T-cell (primary cell): ENCODE results near the gene ADH4. TPM values are rescaled to one million over a fixed set of nuclear protein-coding genes. Genes with fewer than 3 reads are reported as not detected.

ENCODE experiments used
- ATAC-seq, 4 experiments: fragments of 200-7000 bp in 3 of 4; fragments of 150-1000 bp in 1 of 4; cut with Tn5 transposase; replicated peaks in 1 of 4; 1 replicate in 3 of 4; 2 replicates in 1 of 4; pipeline ENCODE4 v1.10.0; 2021; ENCODE audit warnings: moderate library complexity in 3 of 4, mild to moderate bottlenecking in 2 of 4, moderate number of reproducible peaks in 1 of 4
- CTCF ChIA-PET, 2 donors: fragments of 300-600 bp; sonication (Branson Sonifier 250); formaldehyde crosslinking; loops; one replicate each; lab custom pipeline; 2022; ENCODE audit warnings: antibody characterized with exemption in 2 of 2; lab: Charles Lee
- POLR2A ChIA-PET, 2 donors: fragments of 300-600 bp; sonication (Branson Sonifier 250); formaldehyde crosslinking; loops; one replicate each; lab custom pipeline; 2022; ENCODE audit warnings: antibody characterized with exemption in 2 of 2; lab: Charles Lee
- DNase-seq, 35 experiments: peaks; one replicate each; pipeline versions ENCODE4 v3.0.0 to v3.0.0-alpha.2; 2013 to 2023
- H3K27ac ChIP-seq: one replicate; pipeline ENCODE4 v1.5.1; 2013; ENCODE audit warnings: low read length
- H3K27me3 ChIP-seq, 2 experiments: replicated peaks in 1 of 2; 1 replicate in 1 of 2; 2 replicates in 1 of 2; pipeline versions ENCODE4 v1.6.1 to v1.7.0; 2013; ENCODE audit warnings: low read length in 1 of 2, mixed read lengths in 1 of 2; ENCODE audit not compliant: control insufficient read depth in 2 of 2, insufficient read depth in 2 of 2; ENCODE audit errors: extremely low read depth in 1 of 2
- H3K36me3 ChIP-seq, 2 donors: 1 replicate in 1 of 2; 2 replicates in 1 of 2; pipeline versions ENCODE4 v1.6.1 to v1.7.0; 2013; ENCODE audit warnings: low read length in 1 of 2; ENCODE audit not compliant: control insufficient read depth in 2 of 2, insufficient read depth in 1 of 2; ENCODE audit errors: extremely low read depth in 1 of 2
- H3K4me1 ChIP-seq, 2 experiments: 1 replicate in 1 of 2; 2 replicates in 1 of 2; pipeline versions ENCODE4 v1.6.1 to v1.7.0; 2013; ENCODE audit warnings: low read length in 2 of 2, mixed read lengths in 1 of 2; ENCODE audit not compliant: insufficient read depth in 2 of 2, control insufficient read depth in 1 of 2; ENCODE audit errors: extremely low read depth in 1 of 2
- H3K4me3 ChIP-seq, 2 donors: 1 replicate in 1 of 2; 2 replicates in 1 of 2; pipeline versions ENCODE4 v1.5.1 to v1.7.0; 2013; ENCODE audit warnings: mild to moderate bottlenecking in 2 of 2, low read length in 1 of 2, moderate library complexity in 1 of 2; ENCODE audit not compliant: control insufficient read depth in 1 of 2; ENCODE audit errors: extremely low read depth in 1 of 2
- H3K9me3 ChIP-seq: 2 replicates; pipeline ENCODE4 v1.7.0; 2013
- H3K27ac Mint-ChIP-seq, 2 donors: one replicate each; pipeline ENCODE4 v1.8.0; 2020 to 2021; ENCODE audit warnings: mild to moderate bottlenecking in 2 of 2, mixed read lengths in 2 of 2
- H3K27me3 Mint-ChIP-seq, 2 donors: one replicate each; pipeline ENCODE4 v1.8.0; 2021 to 2022; ENCODE audit warnings: mixed read lengths in 2 of 2
- H3K36me3 Mint-ChIP-seq: one replicate; pipeline ENCODE4 v1.8.0; 2021; ENCODE audit warnings: mixed read lengths
- H3K4me1 Mint-ChIP-seq, 3 donors: one replicate each; pipeline ENCODE4 v1.8.0; 2020 to 2022; ENCODE audit warnings: mixed read lengths in 3 of 3, mild to moderate bottlenecking in 1 of 3
- H3K4me3 Mint-ChIP-seq, 3 donors: one replicate each; pipeline ENCODE4 v1.8.0; 2020 to 2022; ENCODE audit warnings: mild to moderate bottlenecking in 3 of 3, mixed read lengths in 3 of 3, moderate library complexity in 3 of 3
- H3K9me3 Mint-ChIP-seq, 3 donors: one replicate each; pipeline ENCODE4 v1.8.0; 2020 to 2022; ENCODE audit warnings: mixed read lengths in 3 of 3
- WGBS: methylation state at CpG from one replicate; pipeline ENCODE4 v1.1.5; 2013; ENCODE audit warnings: missing lambda C conversion rate; ENCODE audit not compliant: insufficient coverage; 5-methylcytosine and 5-hydroxymethylcytosine counted together
- total RNA-seq, 35 experiments: library from RNA in 6 of 35; stranded (reverse) in 6 of 35; fragments of 120-200 nt in 1 of 35; gene quantifications; one replicate each; pipeline versions ENCODE4 v1.2.1 to v1.2.4 and lab custom pipeline; 2013 to 2026

Gene ADH4
- total RNA-seq, 5 donors from 2014 or later (not counting 1 experiment from before 2014, with no cell fraction given): 0.33 to 0.64 TPM; not detected in 3

- Mint-ChIP-seq H3K27me3 (peaks cover 2 to 8% of the 10 kb centered on the region in 2 donors), H3K36me3 (no peaks in the 10 kb centered on the region), H3K4me3 (no peak overlapping the region), H3K27ac (no peak overlapping the region), H3K9me3 (no peaks in the 10 kb centered on the region), H3K4me1 (no peaks in the 10 kb centered on the region)
- WGBS: 78% methylated on average over 1 of the region's 3 CpGs
- POLR2A ChIA-PET: no interaction called here
- H3K9me3 ChIP-seq: no peaks in the 10 kb centered on the region
- no peak overlapping the region for H3K4me3 ChIP-seq
- DNase-seq (no peak), ATAC-seq (no peak)
- no peaks in the 10 kb centered on the region for H3K27me3 ChIP-seq
- no peak overlapping the region for H3K27ac ChIP-seq
- CTCF ChIA-PET: no interaction called here
- H3K36me3 ChIP-seq: no peaks in the 10 kb centered on the region
- H3K4me1 ChIP-seq: no peaks in the 10 kb centered on the region
Measured at GRCh38 chr4:99157478-99157935, 13.4 kb upstream of the ADH4 start.

GRCh38 chr4:99156992-99157391 is 12.9 kb upstream of the ADH4 start:
- no peak for DNase-seq
- Mint-ChIP-seq H3K27ac (no peak overlapping the region), H3K4me3 (no peak overlapping the region), H3K36me3 (no peaks in the 10 kb centered on the region), H3K27me3 (peaks cover 2 to 8% of the 10 kb centered on the region in 2 donors), H3K4me1 (no peaks in the 10 kb centered on the region), H3K9me3 (no peaks in the 10 kb centered on the region)
- no peak for ATAC-seq
- CTCF ChIA-PET: interaction anchor here in 1 of 2 donors (0.7 kb wide), 1 partner anchor 1418 kb away, joined by 5 read pairs; no protein-coding TSS in a partner anchor
- Histone ChIP-seq H3K27ac (no peak overlapping the region), H3K4me1 (no peaks in the 10 kb centered on the region), H3K9me3 (no peaks in the 10 kb centered on the region), H3K36me3 (no peaks in the 10 kb centered on the region), H3K27me3 (no peaks in the 10 kb centered on the region), H3K4me3 (no peak overlapping the region)
- no CpG with 5 or more reads among the region's 1 CpG for WGBS
- POLR2A ChIA-PET: interaction anchor here in 1 of 2 donors (0.7 kb wide), 1 partner anchor 31 kb away, joined by 3 read pairs; no protein-coding TSS in a partner anchor

- Mint-ChIP-seq H3K27ac (no peak overlapping the region), H3K9me3 (no peaks in the 10 kb centered on the region), H3K36me3 (no peaks in the 10 kb centered on the region), H3K4me1 (peaks cover 1 to 4% (median 3%) of the 10 kb centered on the region in 3 donors), H3K27me3 (peaks cover 2 to 8% of the 10 kb centered on the region in 2 donors), H3K4me3 (no peak overlapping the region)
- CTCF ChIA-PET: no interaction called here
- Histone ChIP-seq H3K9me3 (no peaks in the 10 kb centered on the region), H3K4me3 (no peak overlapping the region), H3K27me3 (no peaks in the 10 kb centered on the region), H3K4me1 (no peaks in the 10 kb centered on the region), H3K36me3 (no peaks in the 10 kb centered on the region), H3K27ac (no peak overlapping the region)
- ATAC-seq: no peak
- DNase-seq: no peak
- WGBS: no CpG with 5 or more reads among the region's 4 CpGs
- POLR2A ChIA-PET: no interaction called here
Measured at GRCh38 chr4:99154658-99155342, 10.7 kb upstream of the ADH4 start.

GRCh38 chr4:99151995-99152394 is 7.9 kb upstream of the ADH4 start:
- Mint-ChIP-seq H3K4me3 (no peak overlapping the region), H3K4me1 (peaks cover 6 to 8% (median 7%) of the 10 kb centered on the region in 3 donors), H3K27me3 (peaks cover 2 to 8% of the 10 kb centered on the region in 2 donors), H3K9me3 (no peaks in the 10 kb centered on the region), H3K36me3 (no peaks in the 10 kb centered on the region), H3K27ac (no peak overlapping the region)
- H3K4me1 ChIP-seq: no peaks in the 10 kb centered on the region
- ChIA-PET CTCF (interaction anchor here in 1 of 2 donors (0.5 kb wide), 1 partner anchor 64 kb away, joined by 3 read pairs; no protein-coding TSS in a partner anchor), POLR2A (no interaction called here)
- no peaks in the 10 kb centered on the region for H3K9me3 ChIP-seq
- ATAC-seq (no peak), DNase-seq (no peak)
- whole genome bisulfite sequencing: no CpG with 5 or more reads among the region's 1 CpG
- no peak overlapping the region for H3K27ac ChIP-seq
- H3K36me3 ChIP-seq: no peaks in the 10 kb centered on the region
- H3K27me3 ChIP-seq: no peaks in the 10 kb centered on the region
- H3K4me3 ChIP-seq: no peak overlapping the region

GRCh38 chr4:99151452-99151851 is 7.4 kb upstream of the ADH4 start:
- Histone ChIP-seq H3K4me3 (no peak overlapping the region), H3K27me3 (no peaks in the 10 kb centered on the region), H3K9me3 (no peaks in the 10 kb centered on the region), H3K27ac (no peak overlapping the region), H3K36me3 (no peaks in the 10 kb centered on the region), H3K4me1 (no peaks in the 10 kb centered on the region)
- peaks cover 6 to 8% (median 7%) of the 10 kb centered on the region in 3 donors for H3K4me1 Mint-ChIP-seq
- ChIA-PET POLR2A (no interaction called here), CTCF (interaction anchor here in 1 of 2 donors (0.5 kb wide), 1 partner anchor 64 kb away, joined by 3 read pairs; no protein-coding TSS in a partner anchor)
- H3K4me3 Mint-ChIP-seq: no peak overlapping the region
- no peaks in the 10 kb centered on the region for H3K9me3 Mint-ChIP-seq
- no peaks in the 10 kb centered on the region for H3K36me3 Mint-ChIP-seq
- no peak for ATAC-seq
- H3K27me3 Mint-ChIP-seq: peaks cover 2 to 8% of the 10 kb centered on the region in 2 donors
- WGBS: no CpG with 5 or more reads among the region's 3 CpGs
- no peak for DNase-seq
- H3K27ac Mint-ChIP-seq: no peak overlapping the region

- DNase-seq: no peak
- ATAC-seq: no peak
- H3K27me3 Mint-ChIP-seq: peaks cover 0 to 2% of the 10 kb centered on the region in 2 donors
- POLR2A ChIA-PET: no interaction called here
- no peak overlapping the region for H3K27ac Mint-ChIP-seq
- H3K36me3 ChIP-seq: no peaks in the 10 kb centered on the region
- no peaks in the 10 kb centered on the region for H3K27me3 ChIP-seq
- CTCF ChIA-PET: no interaction called here
- no peak overlapping the region for H3K27ac ChIP-seq
- no peaks in the 10 kb centered on the region for H3K9me3 ChIP-seq
- H3K36me3 Mint-ChIP-seq: no peaks in the 10 kb centered on the region
- peaks cover 6 to 8% (median 7%) of the 10 kb centered on the region in 3 donors for H3K4me1 Mint-ChIP-seq
- no peaks in the 10 kb centered on the region for H3K4me1 ChIP-seq
- WGBS: no CpG with 5 or more reads among the region's 6 CpGs
- no peak overlapping the region for H3K4me3 Mint-ChIP-seq
- H3K9me3 Mint-ChIP-seq: no peaks in the 10 kb centered on the region
- H3K4me3 ChIP-seq: no peak overlapping the region
Measured at GRCh38 chr4:99149426-99150019, 5.4 kb upstream of the ADH4 start.
